ENCODE measurements around the gene RCC2.

RCC2 gene

GRCh38 chr1:17441993-17442357 lies 2.5 kb upstream of the RCC2 start:
- DNase-seq: no peak

- DNase-seq: no peak
Observed at GRCh38 chr1:17441265-17441992, 2.0 kb upstream of the RCC2 start.

GRCh38 chr1:17440827-17441168 lies 1.3 kb upstream of the RCC2 start:
- no peak for DNase-seq

- DNase-seq: no peak
Observed at GRCh38 chr1:17440074-17440826, 773 bp upstream of the RCC2 start.

- peak; percentile 59 for DNase-seq
Observed at GRCh38 chr1:17438318-17439249, 893 bp downstream of the RCC2 start.

DNA sequence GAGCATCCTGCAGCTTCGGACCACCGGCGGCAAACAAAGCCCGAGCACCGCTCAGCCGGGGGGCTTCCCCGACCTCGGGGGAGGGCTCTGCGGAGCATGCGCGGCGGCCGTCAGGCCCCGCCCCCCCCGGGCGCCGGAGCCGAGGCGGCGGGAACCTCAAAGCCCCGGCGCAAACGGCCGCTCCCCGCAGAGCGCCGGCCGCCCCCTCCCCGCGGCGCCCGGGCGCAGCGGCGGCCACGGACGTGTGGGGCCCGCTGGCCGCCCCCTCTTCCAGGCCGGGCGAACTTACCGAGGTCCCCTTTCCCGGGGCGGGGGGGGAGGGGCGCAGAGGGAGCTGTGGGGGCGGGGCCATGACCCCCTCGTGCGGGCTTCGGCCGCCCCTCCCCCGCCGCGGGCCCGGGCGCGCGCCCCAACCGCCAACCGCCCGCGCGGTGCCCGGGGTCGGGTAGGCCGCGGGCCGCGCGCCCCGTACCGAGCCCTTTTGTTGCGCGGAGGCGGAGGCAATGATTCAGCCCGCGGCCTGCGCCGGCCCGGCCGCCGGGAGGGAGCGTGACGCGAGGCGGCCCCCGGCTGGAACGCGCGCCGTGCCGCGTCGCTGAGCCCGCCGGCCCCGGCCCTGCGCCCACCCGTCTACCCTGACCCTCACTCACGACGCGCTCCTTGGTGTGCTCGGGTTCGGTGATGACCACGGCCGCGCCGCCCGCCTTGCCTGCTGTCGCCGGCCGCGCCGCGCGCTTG lies 1.7 kb downstream of the RCC2 start:
- DNase-seq: peak; percentile 61

- no peak for DNase-seq
Observed at GRCh38 chr1:17437260-17437579, 2.3 kb downstream of the RCC2 start.

GRCh38 chr1:17436380-17437174 lies 2.9 kb downstream of the RCC2 start:
- no peak for DNase-seq

GRCh38 chr1:17434601-17435000 lies 4.9 kb downstream of the RCC2 start:
- DNase-seq: no peak

DNA sequence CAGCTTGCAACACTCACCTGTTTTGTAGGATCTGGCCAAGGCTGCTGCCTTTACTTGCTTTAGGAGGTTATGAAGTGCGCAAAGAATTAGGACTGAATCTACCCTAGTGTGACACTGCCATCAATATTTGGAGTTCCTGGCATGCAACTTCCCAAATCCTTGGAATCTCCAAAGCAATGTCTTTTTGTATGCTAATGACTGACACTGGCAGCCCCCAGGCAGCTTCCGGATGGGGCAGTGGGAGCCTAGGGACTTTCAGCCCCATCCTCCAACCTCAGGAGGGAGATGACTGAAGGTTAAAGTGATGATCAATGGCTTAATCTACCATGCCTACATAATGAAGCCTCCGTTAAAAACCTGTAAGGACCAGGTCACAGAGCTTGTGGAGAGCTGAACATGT lies 5.5 kb downstream of the RCC2 start:
- DNase-seq: no peak

GRCh38 chr1:17433261-17433660 lies 6.2 kb downstream of the RCC2 start:
- DNase-seq: no peak

DNA sequence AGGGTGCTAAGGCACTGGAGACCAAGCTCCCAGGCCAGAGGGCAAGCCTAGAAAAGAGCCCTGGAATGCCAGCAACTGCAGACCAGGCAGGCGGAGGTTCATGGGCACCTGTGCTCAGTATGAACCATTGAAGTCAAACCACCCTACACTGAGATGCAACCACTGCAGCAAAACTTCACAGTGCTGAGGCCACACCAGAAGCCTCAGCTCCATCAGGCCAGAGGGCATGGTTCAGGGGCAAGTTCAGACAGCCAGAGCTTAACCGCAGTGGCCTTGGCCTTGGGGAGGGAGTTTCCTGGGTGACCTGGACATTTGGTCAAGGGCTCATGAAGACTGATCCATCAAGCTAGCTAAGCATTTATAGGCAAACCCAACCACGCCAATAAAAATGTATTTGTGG lies 7.1 kb downstream of the RCC2 start:
- DNase-seq: no peak

DNA sequence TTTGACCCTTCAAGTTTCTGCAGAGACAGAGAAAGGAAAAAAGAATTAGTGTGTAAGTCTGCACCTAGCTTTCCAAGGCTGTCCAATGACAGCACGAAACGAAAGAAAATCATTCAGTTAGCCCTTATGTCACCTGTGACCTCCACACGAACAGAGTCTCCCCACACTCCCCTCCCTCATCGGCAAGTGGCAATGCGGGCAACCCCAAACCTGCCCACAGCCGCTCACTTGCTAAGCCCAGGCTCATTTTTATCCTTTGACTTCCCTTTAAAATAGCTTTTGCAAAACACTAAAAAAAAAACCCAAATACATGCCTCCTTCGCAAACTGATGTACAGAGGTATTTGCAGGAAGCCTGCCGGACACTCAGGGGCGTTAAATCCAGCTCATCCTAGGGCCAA lies 10.3 kb downstream of the RCC2 start:
- DNase-seq: no peak

DNA sequence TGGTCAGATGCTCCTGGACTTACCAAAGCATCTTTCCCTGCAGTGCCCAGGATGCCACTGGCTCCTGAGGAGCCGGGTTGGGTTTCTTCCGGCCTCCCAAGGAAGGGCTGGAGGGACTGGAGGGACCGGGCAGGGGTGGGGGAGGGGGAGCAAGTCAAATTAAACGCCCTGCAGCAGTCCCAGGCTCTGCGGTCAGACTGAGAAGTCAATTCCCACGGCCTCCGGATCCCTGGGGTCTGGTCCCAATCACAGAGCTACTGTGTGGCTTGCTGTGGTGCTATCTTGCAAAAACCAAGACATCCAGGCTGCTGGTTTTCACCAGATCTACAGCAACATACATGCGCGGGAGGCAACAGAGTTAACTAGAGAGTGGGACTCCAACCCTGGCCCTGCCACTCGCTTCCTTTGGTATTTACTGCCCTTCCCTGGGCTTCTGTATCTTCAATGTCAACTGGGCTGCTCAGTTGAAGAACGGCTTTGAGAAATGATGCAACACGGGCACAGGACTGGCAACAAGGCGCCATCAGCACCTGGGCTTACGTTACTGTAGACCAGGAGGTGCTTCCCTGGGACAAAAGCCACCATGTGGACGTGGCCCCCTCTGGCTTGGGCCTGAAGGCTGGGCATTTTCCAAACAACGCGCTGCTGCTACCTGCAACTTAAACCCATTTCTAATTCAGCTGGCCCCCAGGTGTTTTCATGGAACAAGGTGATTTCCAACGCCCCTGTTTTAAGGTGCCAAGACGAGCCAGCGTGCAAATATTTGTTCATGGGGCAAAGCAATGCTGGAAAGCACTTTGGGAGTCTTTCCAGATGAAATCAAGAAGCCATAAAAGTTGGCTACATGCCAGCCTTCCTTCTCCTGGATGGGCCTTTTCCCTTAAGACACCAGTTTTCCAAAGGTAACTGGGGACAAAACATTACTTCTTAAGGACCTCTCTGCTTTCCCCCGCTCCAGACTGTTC lies 11.5 kb downstream of the RCC2 start:
- DNase-seq: no peak

GRCh38 chr1:17425806-17426600 lies 13.5 kb downstream of the RCC2 start:
- no peak for DNase-seq

GRCh38 chr1:17423781-17424245 lies 15.7 kb downstream of the RCC2 start:
- no peak for DNase-seq

GRCh38 chr1:17422461-17422860 lies 17.0 kb downstream of the RCC2 start:
- no peak for DNase-seq

- DNase-seq: no peak
Observed at GRCh38 chr1:17420391-17420918, 19.0 kb downstream of the RCC2 start.

DNA sequence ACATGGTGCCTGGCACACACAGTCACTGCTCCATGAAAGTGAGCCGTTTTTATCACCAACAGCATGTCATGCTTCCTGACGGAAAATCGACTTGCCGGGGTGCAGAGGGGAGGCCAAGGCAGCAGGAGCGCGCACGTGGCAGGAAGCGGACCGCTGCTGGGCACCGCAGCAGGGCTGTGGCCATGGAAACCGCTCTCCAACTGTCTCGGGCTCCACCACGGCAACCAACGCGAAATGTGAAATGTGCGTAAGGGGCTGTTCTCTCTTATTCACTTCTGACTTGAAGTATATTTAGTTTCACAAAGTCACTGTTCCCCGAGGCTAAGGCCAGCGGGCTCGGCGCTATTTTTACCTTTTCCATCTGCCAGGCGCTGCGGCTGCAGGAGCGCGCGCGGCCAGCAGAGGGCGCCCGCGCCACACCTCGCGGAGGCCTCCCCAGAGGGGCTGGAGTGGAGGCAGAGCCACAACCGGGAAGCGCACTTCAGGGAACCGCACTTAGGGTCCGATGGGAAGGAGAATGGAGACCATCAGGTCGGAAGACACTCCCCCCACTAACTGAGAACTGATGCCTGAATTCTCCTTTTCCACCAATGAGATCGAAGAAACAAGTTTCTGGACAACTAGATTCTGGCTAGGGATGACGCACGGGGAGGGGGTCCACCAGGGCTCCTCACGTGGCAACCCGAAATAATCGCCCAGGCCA lies 19.7 kb downstream of the RCC2 start:
- DNase-seq: no peak

Data from NCI-H1105 treated with DMSO at 0.1 percent for 48 hours (cell line).